Activated CD4-positive, alpha-beta memory T cell treated with anti-CD3 and anti-CD28 coated beads for 36 hours (primary cell): ENCODE results near the gene IQSEC1. TPM values are rescaled to one million over a fixed set of nuclear protein-coding genes. Genes with fewer than 3 reads are reported as not detected.
A peak's percentile ranks its signal among the peaks of the same experiment; 100 is the strongest.

Experiments used
- CTCF ChIA-PET: fragments of 350-600 bp; sonication (Branson Sonifier 250); formaldehyde crosslinking; loops from one replicate; lab custom pipeline; 2021; ENCODE audit warnings: antibody characterized with exemption, inconsistent platforms; lab: Charles Lee
- POLR2A ChIA-PET: fragments of 350-600 bp; sonication (Branson Sonifier 250); formaldehyde crosslinking; loops from one replicate; lab custom pipeline; 2021; ENCODE audit warnings: antibody characterized with exemption; lab: Charles Lee
- DNase-seq: peaks from one replicate; pipeline ENCODE4 v3.0.0-alpha.2; 2020
- H3K27ac Mint-ChIP-seq: one replicate; pipeline ENCODE4 v1.8.0; 2021; ENCODE audit warnings: mixed read lengths
- H3K27me3 Mint-ChIP-seq: one replicate; pipeline ENCODE4 v1.8.0; 2021; ENCODE audit warnings: mixed read lengths
- H3K36me3 Mint-ChIP-seq: one replicate; pipeline ENCODE4 v1.8.0; 2021; ENCODE audit warnings: mixed read lengths
- H3K4me1 Mint-ChIP-seq: one replicate; pipeline ENCODE4 v1.8.0; 2021; ENCODE audit warnings: low read depth, mixed read lengths
- H3K4me3 Mint-ChIP-seq: one replicate; pipeline ENCODE4 v1.8.0; 2021; ENCODE audit warnings: mild to moderate bottlenecking, mixed read lengths
- H3K9me3 Mint-ChIP-seq: one replicate; pipeline ENCODE4 v1.8.0; 2021; ENCODE audit warnings: mixed read lengths
- intact Hi-C: fragments of 100-400 bp; cut with micrococcal nuclease; formaldehyde crosslinking; loops from one replicate; pipeline ENCODE4 v1.15.1; 2023
- total RNA-seq, 2 experiments: library from RNA; stranded (reverse); gene quantifications; one replicate each; pipeline ENCODE4 v1.2.3, GENCODE V29; 2021

Gene IQSEC1
- total RNA-seq, 2 experiments from 2014 or later: 42.5 to 43.8 TPM

DNA sequence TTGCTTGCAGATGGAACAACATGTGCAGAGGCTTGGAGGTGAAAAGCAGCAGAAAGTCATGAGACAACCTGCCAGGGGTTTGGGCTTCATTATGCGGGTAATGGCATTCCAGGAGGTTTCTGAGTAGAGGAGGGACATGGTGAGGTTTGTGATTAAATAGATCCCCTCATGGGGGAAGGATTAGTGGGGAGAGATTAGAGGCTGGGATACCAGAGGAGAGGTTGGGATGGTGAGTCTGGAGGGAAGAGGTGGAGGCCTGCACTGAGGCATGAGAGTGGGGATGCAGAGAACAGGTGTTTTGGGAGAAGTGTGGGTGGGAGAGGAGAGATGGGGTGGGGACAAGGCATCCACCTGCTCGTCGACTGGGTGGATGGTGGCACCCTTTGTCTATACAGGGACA, 6.8 kb upstream of the IQSEC1 start:
- no peak for DNase-seq
- H3K4me1 Mint-ChIP-seq: no peaks in the 10 kb centered on the region
- no peaks in the 10 kb centered on the region for H3K36me3 Mint-ChIP-seq
- intact Hi-C loops: no loop called here
- no peak overlapping the region for H3K4me3 Mint-ChIP-seq
- peaks cover 6% of the 10 kb centered on the region for H3K27me3 Mint-ChIP-seq
- ChIA-PET CTCF (interaction anchor here (3.8 kb wide), 1 partner anchor 12 kb away, joined by 15 read pairs; no protein-coding TSS in a partner anchor), POLR2A (no interaction called here)
- H3K27ac Mint-ChIP-seq: no peak overlapping the region
- no peaks in the 10 kb centered on the region for H3K9me3 Mint-ChIP-seq

DNA sequence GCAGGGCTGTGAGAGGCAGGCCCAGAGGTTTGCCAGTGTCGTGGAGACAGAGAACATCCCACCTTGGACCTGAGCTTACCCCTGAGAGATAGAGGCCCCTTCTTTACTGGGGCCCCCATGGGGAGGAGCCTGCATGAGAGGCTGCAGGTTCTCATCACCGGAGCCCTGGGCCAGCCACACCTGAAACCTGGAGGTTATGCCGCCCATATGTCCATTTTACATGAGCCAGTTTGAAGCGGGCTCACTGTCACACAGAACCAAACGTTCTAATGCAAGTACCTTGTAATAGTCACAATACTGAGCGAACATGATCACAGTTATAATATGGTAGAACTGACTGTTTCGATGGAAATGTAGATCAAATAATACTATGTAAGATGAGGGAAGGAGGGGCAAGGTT, 6.3 kb upstream of the IQSEC1 start:
- no peaks in the 10 kb centered on the region for H3K9me3 Mint-ChIP-seq
- no peak for DNase-seq
- no peak overlapping the region for H3K4me3 Mint-ChIP-seq
- ChIA-PET CTCF (interaction anchor here (3.8 kb wide), 1 partner anchor 13 kb away, joined by 15 read pairs; no protein-coding TSS in a partner anchor), POLR2A (no interaction called here)
- H3K27me3 Mint-ChIP-seq: peaks cover 10% of the 10 kb centered on the region
- H3K36me3 Mint-ChIP-seq: no peaks in the 10 kb centered on the region
- no peak overlapping the region for H3K27ac Mint-ChIP-seq
- H3K4me1 Mint-ChIP-seq: no peaks in the 10 kb centered on the region
- intact Hi-C loops: no loop called here

DNA sequence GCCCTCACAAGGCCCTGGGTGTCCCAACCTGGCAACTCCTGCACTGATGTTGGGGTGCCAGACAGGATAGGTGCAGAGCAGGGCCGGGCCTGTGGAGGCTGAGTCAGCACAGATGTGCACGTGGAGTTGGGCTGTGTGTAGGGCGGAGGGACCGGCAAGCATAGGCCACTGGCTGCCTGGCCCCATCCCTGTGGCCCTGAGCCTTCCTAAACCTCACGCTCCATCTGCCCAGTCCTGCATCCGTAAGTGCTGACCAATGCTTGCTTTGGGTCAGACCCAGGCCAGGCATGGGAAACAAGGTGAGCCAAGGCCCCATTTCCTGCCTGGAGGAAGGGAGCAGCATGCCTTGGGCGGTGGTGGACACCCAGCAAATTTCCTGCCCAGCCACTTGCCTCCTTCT, 5.8 kb upstream of the IQSEC1 start:
- H3K36me3 Mint-ChIP-seq: no peaks in the 10 kb centered on the region
- intact Hi-C loops: no loop called here

DNA sequence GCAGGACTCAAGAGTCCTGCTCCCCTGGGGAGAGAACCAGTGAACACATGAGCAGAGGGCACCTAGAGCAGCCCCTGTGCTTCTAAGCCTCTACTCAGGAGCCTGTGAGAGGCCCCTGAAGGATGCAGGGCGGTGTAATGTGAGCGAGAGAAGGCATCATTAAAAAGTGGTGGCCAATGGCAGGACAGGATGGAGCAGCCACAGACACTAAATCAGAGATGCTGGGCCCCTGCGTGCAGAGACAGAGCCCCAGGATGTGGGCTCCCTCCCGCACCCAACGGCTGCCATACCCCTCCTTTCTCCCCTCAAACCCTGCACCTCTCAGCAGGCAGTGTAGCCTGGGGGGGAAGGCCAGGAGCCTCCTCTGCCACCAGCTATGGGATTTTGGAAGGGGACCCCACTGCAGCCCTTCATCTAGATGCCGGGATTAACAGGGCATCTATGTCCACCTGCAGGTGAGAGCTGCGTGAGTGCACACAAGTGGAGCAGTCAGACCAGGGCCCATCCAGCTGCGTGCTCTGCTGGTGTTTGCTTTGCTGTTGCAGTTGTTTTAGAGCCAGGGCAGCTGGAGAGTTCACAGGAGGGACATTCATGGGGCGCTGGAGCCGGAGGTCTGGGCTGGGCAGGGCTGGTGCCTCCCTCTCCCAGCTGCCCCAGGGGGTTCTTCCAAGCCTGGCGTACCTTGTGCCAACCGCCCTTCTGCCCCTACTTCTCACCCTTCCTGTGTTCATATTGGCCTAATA, 5.1 kb upstream of the IQSEC1 start:
- ChIA-PET POLR2A (no interaction called here), CTCF (interaction anchor here (0.8 kb wide), 1 partner anchor 13 kb away, joined by 3 read pairs; no protein-coding TSS in a partner anchor)
- intact Hi-C loops: no loop called here
- no peaks in the 10 kb centered on the region for H3K36me3 Mint-ChIP-seq
- H3K9me3 Mint-ChIP-seq: no peaks in the 10 kb centered on the region
- no peaks in the 10 kb centered on the region for H3K4me1 Mint-ChIP-seq
- no peak for DNase-seq
- H3K27ac Mint-ChIP-seq: no peak overlapping the region
- no peak overlapping the region for H3K4me3 Mint-ChIP-seq
- peaks cover 19% of the 10 kb centered on the region for H3K27me3 Mint-ChIP-seq

More for the DNA sequence above, 5.8 kb upstream of the IQSEC1 start:
- H3K4me3 Mint-ChIP-seq: no peak overlapping the region
- H3K27me3 Mint-ChIP-seq: peaks cover 13% of the 10 kb centered on the region
- ChIA-PET POLR2A (no interaction called here), CTCF (no interaction called here)
- no peaks in the 10 kb centered on the region for H3K9me3 Mint-ChIP-seq
- no peaks in the 10 kb centered on the region for H3K4me1 Mint-ChIP-seq
- no peak for DNase-seq
- no peak overlapping the region for H3K27ac Mint-ChIP-seq

DNA sequence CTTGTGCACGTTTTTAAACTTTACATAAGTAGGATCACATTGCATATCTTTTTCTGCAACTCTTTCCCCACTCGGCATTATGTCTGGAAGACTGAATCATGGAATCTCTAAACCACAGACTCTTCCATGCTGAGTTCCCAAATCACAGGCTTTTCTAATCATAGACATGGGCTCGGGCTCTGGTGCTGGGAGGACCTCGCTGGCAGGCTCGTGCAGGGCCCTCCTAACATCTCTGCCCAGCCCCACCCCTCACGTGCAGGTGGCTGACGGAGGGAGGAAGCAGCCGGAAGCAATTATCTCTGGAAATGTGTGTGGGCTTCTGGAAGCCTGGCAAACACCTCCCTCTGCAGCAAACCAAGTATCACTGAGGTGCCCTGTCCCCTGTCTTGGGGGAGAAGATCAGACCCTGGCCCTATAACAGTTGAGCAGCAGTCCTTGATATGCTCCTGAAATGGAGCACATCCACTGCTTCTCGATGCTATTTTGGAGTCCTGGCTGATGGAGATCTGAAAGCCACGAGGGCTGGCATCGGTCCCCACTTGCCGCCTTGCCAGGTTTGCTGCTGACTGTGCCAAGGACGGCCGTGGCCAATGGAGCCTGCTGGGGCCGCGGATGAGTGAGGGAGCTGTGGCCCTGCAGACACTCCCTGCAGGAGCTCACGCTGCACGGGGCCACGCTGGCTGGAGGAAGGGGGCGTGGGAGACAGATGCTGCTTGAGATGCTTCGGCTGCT, 4.4 kb upstream of the IQSEC1 start:
- CTCF ChIA-PET: no interaction called here
- POLR2A ChIA-PET: no interaction called here

DNA sequence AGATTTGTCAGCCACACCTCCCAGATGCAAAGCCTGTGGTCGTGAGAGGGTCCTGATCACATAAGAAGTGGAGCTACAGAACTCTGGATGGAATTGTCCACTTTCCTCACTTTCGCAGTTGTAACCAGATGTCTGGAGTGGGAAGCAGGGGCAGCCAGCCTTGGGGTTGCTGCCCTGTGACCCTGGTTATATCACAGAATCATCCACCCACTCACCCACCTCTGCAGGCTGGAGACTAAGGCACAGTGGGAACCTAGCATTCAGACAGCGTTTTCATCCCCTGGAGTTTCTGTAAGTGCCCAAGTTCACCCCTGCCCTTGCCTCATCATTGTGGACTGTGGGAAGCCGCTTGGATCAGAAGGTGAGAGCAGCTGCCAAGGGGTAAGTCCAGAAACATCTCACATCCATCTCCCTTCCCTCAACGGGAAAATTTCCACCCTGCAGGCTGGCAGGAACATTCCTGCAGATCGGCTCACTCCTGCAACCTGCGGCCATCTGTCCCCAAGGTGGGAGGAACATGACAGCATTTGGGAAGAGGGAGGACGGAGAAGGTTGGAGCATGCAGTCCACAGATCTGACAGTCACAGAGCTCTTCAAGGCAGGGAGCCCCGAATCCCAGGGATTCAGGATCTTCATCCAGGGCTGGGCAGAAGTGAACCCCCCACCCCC, 2.9 kb upstream of the IQSEC1 start:
- peaks cover 2% of the 10 kb centered on the region for H3K4me1 Mint-ChIP-seq

More for the DNA sequence above, 4.4 kb upstream of the IQSEC1 start:
- Mint-ChIP-seq H3K36me3 (no peaks in the 10 kb centered on the region), H3K9me3 (no peaks in the 10 kb centered on the region), H3K27me3 (peaks cover 22% of the 10 kb centered on the region), H3K4me1 (peaks cover 2% of the 10 kb centered on the region), H3K27ac (no peak overlapping the region), H3K4me3 (no peak overlapping the region)
- DNase-seq: no peak
- intact Hi-C loops: no loop called here

DNA sequence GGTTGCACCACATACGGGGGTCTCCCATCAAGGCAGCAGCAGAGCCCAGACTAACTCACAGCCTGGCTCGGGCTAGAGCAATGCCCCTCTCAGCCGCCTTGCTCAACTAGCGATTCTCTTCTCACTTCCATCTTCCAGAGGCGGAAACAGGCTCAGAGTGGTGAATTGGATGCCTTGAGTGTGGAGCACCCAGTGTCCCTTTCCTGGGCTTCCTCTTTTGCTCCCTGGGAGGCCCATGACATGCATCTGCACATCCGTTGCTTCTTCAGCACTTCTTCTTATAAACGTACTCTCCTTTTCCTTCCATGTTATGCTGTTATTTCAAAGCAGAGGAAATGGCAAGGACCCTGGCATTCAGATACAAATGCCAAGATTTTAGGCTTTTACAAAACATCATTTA, 2.1 kb upstream of the IQSEC1 start:
- no peak for DNase-seq
- ChIA-PET CTCF (no interaction called here), POLR2A (no interaction called here)
- Mint-ChIP-seq H3K4me1 (peaks cover 5% of the 10 kb centered on the region), H3K9me3 (no peaks in the 10 kb centered on the region), H3K4me3 (no peak overlapping the region), H3K27me3 (peaks cover 23% of the 10 kb centered on the region), H3K27ac (no peak overlapping the region), H3K36me3 (no peaks in the 10 kb centered on the region)
- intact Hi-C loops: no loop called here

More for the DNA sequence above, 2.9 kb upstream of the IQSEC1 start:
- Mint-ChIP-seq H3K27ac (no peak overlapping the region), H3K36me3 (no peaks in the 10 kb centered on the region), H3K9me3 (no peaks in the 10 kb centered on the region), H3K4me3 (no peak overlapping the region), H3K27me3 (peaks cover 23% of the 10 kb centered on the region)
- ChIA-PET POLR2A (no interaction called here), CTCF (no interaction called here)
- no peak for DNase-seq
- intact Hi-C loops: no loop called here

DNA sequence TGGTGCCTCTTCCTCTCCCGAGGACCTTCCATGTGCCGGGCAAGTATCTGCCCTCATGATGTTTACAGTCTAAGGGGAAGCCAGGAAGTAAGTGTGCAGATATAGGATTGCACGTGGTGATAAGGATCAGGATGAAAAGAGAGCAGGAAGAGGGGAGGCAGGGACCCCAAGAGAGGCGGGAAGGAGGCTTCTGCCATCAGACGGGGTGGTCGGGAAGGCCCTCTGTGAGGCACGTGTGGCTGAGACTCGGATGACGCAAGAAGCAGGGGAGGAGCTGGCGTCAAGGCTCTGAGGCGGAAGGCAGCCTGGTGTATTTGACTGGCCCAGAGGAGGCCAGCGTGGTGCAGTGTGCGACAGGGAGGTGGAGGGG, 762 bp upstream of the IQSEC1 start:
- H3K36me3 Mint-ChIP-seq: no peaks in the 10 kb centered on the region
- peaks cover 19% of the 10 kb centered on the region for H3K4me1 Mint-ChIP-seq
- H3K9me3 Mint-ChIP-seq: no peaks in the 10 kb centered on the region
- no peak for DNase-seq
- no peak overlapping the region for H3K27ac Mint-ChIP-seq
- peaks cover 23% of the 10 kb centered on the region for H3K27me3 Mint-ChIP-seq
- POLR2A ChIA-PET: no interaction called here
- peak overlapping the region; percentile 20 for H3K4me3 Mint-ChIP-seq
- CTCF ChIA-PET: no interaction called here
- intact Hi-C loops: no loop called here

DNA sequence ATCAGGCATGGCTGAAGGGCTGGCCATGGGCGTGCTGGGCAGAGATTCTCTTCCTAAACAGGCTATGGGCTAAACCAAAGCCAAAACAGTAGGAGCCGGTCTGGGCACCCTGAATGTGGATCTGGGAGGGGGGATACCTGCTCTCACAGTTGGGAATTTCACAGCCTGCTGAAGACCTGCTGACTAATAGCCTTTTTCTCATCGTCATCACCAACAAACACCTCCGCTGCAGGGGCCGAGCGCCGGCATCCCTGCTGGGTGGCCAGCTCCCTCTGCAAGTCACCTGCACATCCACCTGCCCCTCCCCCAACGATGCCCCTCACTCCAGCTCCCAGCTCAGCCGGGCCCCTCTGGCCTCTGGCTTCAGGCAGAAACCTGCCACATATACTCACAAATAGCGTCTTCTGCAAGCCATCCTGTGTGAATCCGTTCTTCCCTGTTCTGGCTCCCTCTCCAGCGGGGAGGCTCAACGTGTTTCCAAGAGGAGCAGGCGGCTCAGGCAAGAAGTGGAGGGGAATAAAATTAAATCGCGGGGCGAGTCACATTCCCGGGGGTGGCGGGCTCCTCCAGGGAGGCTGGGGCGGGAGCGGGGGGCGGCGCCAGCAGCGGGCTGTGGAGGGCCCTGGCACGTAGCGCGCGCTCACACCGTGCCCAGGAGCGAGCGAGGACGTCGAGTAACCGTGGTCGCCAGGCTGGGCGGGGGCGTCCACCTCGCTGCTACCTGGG, 466 bp downstream of the IQSEC1 start:
- Mint-ChIP-seq H3K27me3 (peaks cover 23% of the 10 kb centered on the region), H3K4me1 (peaks cover 25% of the 10 kb centered on the region), H3K9me3 (no peaks in the 10 kb centered on the region), H3K36me3 (no peaks in the 10 kb centered on the region), H3K27ac (no peak overlapping the region), H3K4me3 (peak overlapping the region; percentile 63)
- CTCF ChIA-PET: no interaction called here
- intact Hi-C loops: no loop called here
- POLR2A ChIA-PET: no interaction called here
- DNase-seq: no peak

DNA sequence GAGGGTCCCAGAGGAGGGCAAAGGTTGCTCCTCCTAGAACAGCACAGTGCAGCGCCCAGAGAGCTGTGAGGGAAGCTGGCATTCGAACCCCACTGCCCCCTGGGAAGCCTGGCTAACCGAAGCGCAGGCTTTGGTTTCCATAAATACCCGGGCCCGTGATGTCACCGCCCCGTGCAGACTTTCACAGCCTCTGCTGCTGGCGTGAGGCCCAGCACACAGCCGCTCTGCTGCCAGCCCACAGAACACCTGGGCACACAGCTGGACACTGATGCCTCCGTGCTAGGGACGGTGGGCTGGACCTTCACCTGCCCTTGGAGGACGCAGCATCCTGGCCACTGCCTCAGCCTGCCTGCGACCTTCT, 1.0 kb downstream of the IQSEC1 start:
- peaks cover 23% of the 10 kb centered on the region for H3K27me3 Mint-ChIP-seq
- no peak for DNase-seq
- peaks cover 25% of the 10 kb centered on the region for H3K4me1 Mint-ChIP-seq
- no peaks in the 10 kb centered on the region for H3K9me3 Mint-ChIP-seq
- intact Hi-C loops: no loop called here
- no peaks in the 10 kb centered on the region for H3K36me3 Mint-ChIP-seq
- no peak overlapping the region for H3K27ac Mint-ChIP-seq
- H3K4me3 Mint-ChIP-seq: no peak overlapping the region
- ChIA-PET POLR2A (no interaction called here), CTCF (no interaction called here)

DNA sequence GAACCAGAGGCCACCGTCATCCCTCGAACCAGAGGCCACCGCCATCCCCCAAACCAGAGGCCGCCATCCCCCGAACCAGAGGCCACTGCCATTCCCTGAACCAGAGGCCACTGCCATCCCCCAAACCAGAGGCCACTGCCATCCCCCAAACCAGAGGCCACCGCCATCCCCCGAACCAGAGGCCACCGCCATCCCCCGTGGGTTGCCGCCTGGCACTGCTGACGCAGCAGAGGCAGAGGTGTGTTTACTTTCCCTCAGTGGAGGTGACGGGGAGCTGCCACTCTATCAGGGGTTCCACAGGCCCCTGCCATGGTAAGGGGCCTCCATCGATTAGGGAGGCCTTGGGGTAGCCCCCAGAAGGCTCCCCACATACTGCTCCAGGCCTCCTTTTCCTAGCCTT, 1.5 kb downstream of the IQSEC1 start:
- ChIA-PET POLR2A (interaction anchor here (1.2 kb wide), 1 partner anchor 77 kb away, joined by 3 read pairs; no protein-coding TSS in a partner anchor), CTCF (interaction anchor here (2.4 kb wide), 1 partner anchor 20 kb away, joined by 9 read pairs; no protein-coding TSS in a partner anchor)
- DNase-seq: no peak
- Mint-ChIP-seq H3K4me1 (peaks cover 25% of the 10 kb centered on the region), H3K27me3 (peaks cover 23% of the 10 kb centered on the region), H3K36me3 (no peaks in the 10 kb centered on the region), H3K27ac (no peak overlapping the region), H3K4me3 (no peak overlapping the region), H3K9me3 (no peaks in the 10 kb centered on the region)
- intact Hi-C loops: no loop called here
